ENCODE results near the gene GSDMA.

DNA sequence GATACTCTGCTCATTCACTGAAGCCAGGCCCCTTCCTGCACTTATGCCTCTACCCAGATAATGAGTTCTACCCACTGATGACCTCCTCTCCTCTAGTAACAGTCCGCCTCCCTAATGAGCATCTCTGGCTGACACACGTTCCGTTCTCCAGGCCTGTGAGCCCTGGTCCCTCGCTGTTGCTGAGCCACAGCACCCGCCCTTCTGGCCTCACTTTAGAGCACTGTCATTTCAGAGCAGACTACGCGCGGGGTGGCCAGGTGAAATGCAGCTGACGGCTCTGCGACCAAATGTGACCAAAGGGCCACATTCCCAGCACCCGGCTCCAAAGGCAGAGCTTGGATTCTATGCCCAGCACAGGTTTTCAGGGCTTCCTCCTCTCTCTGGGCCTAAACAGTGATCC lies 31.6 kb downstream of the GSDMA start:
- TF ChIP-seq, protein P1, sequence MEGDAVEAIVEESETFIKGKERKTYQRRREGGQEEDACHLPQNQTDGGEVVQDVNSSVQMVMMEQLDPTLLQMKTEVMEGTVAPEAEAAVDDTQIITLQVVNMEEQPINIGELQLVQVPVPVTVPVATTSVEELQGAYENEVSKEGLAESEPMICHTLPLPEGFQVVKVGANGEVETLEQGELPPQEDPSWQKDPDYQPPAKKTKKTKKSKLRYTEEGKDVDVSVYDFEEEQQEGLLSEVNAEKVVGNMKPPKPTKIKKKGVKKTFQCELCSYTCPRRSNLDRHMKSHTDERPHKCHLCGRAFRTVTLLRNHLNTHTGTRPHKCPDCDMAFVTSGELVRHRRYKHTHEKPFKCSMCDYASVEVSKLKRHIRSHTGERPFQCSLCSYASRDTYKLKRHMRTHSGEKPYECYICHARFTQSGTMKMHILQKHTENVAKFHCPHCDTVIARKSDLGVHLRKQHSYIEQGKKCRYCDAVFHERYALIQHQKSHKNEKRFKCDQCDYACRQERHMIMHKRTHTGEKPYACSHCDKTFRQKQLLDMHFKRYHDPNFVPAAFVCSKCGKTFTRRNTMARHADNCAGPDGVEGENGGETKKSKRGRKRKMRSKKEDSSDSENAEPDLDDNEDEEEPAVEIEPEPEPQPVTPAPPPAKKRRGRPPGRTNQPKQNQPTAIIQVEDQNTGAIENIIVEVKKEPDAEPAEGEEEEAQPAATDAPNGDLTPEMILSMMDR (IDR thresholded peaks at IDR 0.05; ENCODE audit: insufficient read depth, low read depth, low read length): no peak
- TF ChIP-seq EZH2 (IDR thresholded peaks at IDR 0.05; ENCODE audit: insufficient read depth, low read length): no peak

Data from astrocyte (in vitro differentiated cells and primary cell).